GM08714 (cell line): Measurements from ENCODE around the gene NME9.
"Not testable (repeated sequence)": the region's sequence is repeated elsewhere in the genome, so short reads cannot be mapped to it uniquely, and the experiment has no call there.

ENCODE experiments used
- H3K4me3 ChIP-seq: fragments of 200-500 bp; sonication (Bioruptor generic); 2 replicates; pipeline ENCODE4 v1.5.1; 2014; ENCODE audit warnings: mild to moderate bottlenecking, low read length, inconsistent platforms
- ZNF274 ChIP-seq: IDR thresholded peaks from 2 replicates; pipeline ENCODE4 v1.6.1; 2012; ENCODE audit warnings: mild to moderate bottlenecking, low read depth, low read length

NME9 gene

GRCh38 chr3:138329127-138329983 is at the start of gene NME9:
Gene NME9 (minus strand): TSS chr3:138329851. CDS start chr3:138329335, 516 bp downstream.
- TF ChIP-seq ZNF274: no peak
- peak within 1 kb of the TSS; percentile 51; the same call in 1 of the 2 replicates for H3K4me3 ChIP-seq

- no peak for TF ChIP-seq ZNF274
- H3K4me3 ChIP-seq: no peak overlapping the region
Measured at GRCh38 chr3:138378990-138379389, 49.3 kb upstream of the NME9 start.

GRCh38 chr3:138378331-138378730 is 48.7 kb upstream of the NME9 start:
- TF ChIP-seq ZNF274: no peak
- no peak overlapping the region for H3K4me3 ChIP-seq

- no peak for TF ChIP-seq ZNF274
- H3K4me3 ChIP-seq: no peak overlapping the region
Measured at GRCh38 chr3:138377804-138378203, 48.2 kb upstream of the NME9 start.

GRCh38 chr3:138377212-138377611 is 47.6 kb upstream of the NME9 start:
- not testable (repeated sequence) for H3K4me3 ChIP-seq

- no peak overlapping the region for H3K4me3 ChIP-seq
- no peak for TF ChIP-seq ZNF274
Measured at GRCh38 chr3:138376663-138377062, 47.0 kb upstream of the NME9 start.

GRCh38 chr3:138375447-138375846 is 45.8 kb upstream of the NME9 start:
- no peak overlapping the region for H3K4me3 ChIP-seq
- no peak for TF ChIP-seq ZNF274

GRCh38 chr3:138374573-138375134 is 45.0 kb upstream of the NME9 start:
- H3K4me3 ChIP-seq: no peak overlapping the region
- TF ChIP-seq ZNF274: no peak

GRCh38 chr3:138373736-138374094 is 44.1 kb upstream of the NME9 start:
- no peak for TF ChIP-seq ZNF274

GRCh38 chr3:138373087-138373735 is 43.6 kb upstream of the NME9 start:
- H3K4me3 ChIP-seq: no peak overlapping the region
- TF ChIP-seq ZNF274: no peak

More at GRCh38 chr3:138373736-138374094, 44.1 kb upstream of the NME9 start:
- H3K4me3 ChIP-seq: no peak overlapping the region

- no peak overlapping the region for H3K4me3 ChIP-seq
- TF ChIP-seq ZNF274: no peak
Measured at GRCh38 chr3:138371070-138371965, 41.7 kb upstream of the NME9 start.

- no peak overlapping the region for H3K4me3 ChIP-seq
- TF ChIP-seq ZNF274: no peak
Measured at GRCh38 chr3:138370321-138370720, 40.7 kb upstream of the NME9 start.

GRCh38 chr3:138369151-138369900 is 39.7 kb upstream of the NME9 start:
- TF ChIP-seq ZNF274: no peak
- H3K4me3 ChIP-seq: no peak overlapping the region
